A673 (cell line): ENCODE measurements around the gene PNMA6E. TPM values are rescaled to one million over a fixed set of nuclear protein-coding genes. Genes with fewer than 3 reads are reported as not detected.

Source experiments
- BruUV-seq: library from RNA; stranded (reverse); fragments of 400-500 nt; replicated peaks from 2 replicates; lab custom pipeline; 2021; lab: Mats Ljungman, UMichigan
- CTCF ChIA-PET: fragments of 300-600 bp; sonication (Branson Sonifier 250); formaldehyde crosslinking; loops from one replicate; lab custom pipeline; 2022; ENCODE audit warnings: antibody characterized with exemption; lab: Charles Lee
- POLR2A ChIA-PET: fragments of 300-600 bp; sonication (Branson Sonifier 250); formaldehyde crosslinking; loops from one replicate; lab custom pipeline; 2022; ENCODE audit warnings: antibody characterized with exemption; ENCODE audit not compliant: low non-redundant PET; lab: Charles Lee
- DNase-seq: peaks from one replicate; pipeline ENCODE4 v3.0.0-alpha.2; 2015; ENCODE audit warnings: low spot score
- H3K27ac ChIP-seq: fragments of 200-600 bp; sonication (generic); 2 replicates; pipeline ENCODE4 v1.5.1; 2016; ENCODE audit warnings: mixed run types, low read depth, mild to moderate bottlenecking, mixed read lengths, antibody characterized with exemption, low read length; ENCODE audit not compliant: poor library complexity, severe bottlenecking
- H3K27me3 ChIP-seq: fragments of 200-600 bp; sonication (generic); replicated peaks from 2 replicates; pipeline ENCODE4 v1.6.1; 2017; ENCODE audit warnings: mixed run types, low read depth, mild to moderate bottlenecking, mixed read lengths, antibody characterized with exemption, low read length; ENCODE audit not compliant: insufficient read depth, poor library complexity
- H3K36me3 ChIP-seq: fragments of 200-600 bp; sonication (generic); 2 replicates; pipeline ENCODE4 v1.6.1; 2016; ENCODE audit warnings: mixed run types, mild to moderate bottlenecking, mixed read lengths, antibody characterized with exemption, low read length; ENCODE audit not compliant: insufficient read depth, poor library complexity, severe bottlenecking
- H3K4me1 ChIP-seq: fragments of 200-600 bp; sonication (generic); 2 replicates; pipeline ENCODE4 v1.6.1; 2017; ENCODE audit warnings: mixed run types, mild to moderate bottlenecking, mixed read lengths, antibody characterized with exemption, low read length; ENCODE audit not compliant: insufficient read depth, poor library complexity, severe bottlenecking
- H3K4me3 ChIP-seq: fragments of 200-600 bp; sonication (generic); 2 replicates; pipeline ENCODE4 v1.5.1; 2016; ENCODE audit warnings: low read depth, mixed run types, mild to moderate bottlenecking, mixed read lengths, low read length; ENCODE audit not compliant: poor library complexity, severe bottlenecking
- H3K9me3 ChIP-seq: fragments of 200-600 bp; sonication (generic); 2 replicates; pipeline ENCODE4 v1.6.1; 2016; ENCODE audit warnings: mixed run types, low read depth, mild to moderate bottlenecking, mixed read lengths, antibody characterized with exemption, low read length; ENCODE audit not compliant: poor library complexity, severe bottlenecking
- EZH2 ChIP-seq: fragments of 200-600 bp; sonication (generic); IDR thresholded peaks from 2 replicates; pipeline ENCODE4 v1.6.1; 2017; ENCODE audit warnings: borderline replicate concordance, low read depth, mild to moderate bottlenecking, mixed read lengths, antibody characterized with exemption, low read length; ENCODE audit not compliant: poor library complexity, severe bottlenecking
- intact Hi-C: fragments of 100-400 bp; cut with micrococcal nuclease; formaldehyde crosslinking; loops from one replicate; pipeline ENCODE4 v1.10.0; 2022; ENCODE audit not compliant: unreplicated experiment
- total RNA-seq: library from RNA; stranded (reverse); gene quantifications from 2 replicates; pipeline ENCODE4 v1.2.3, GENCODE V29; 2021
- TF ChIP-seq, protein P1 (sequence below): fragments of 300-800, 200-600 bp; sonication (generic); conservative IDR thresholded peaks from 2 replicates; pipeline ENCODE4 v1.5.1; 2017; ENCODE audit warnings: low read depth, mild to moderate bottlenecking, antibody characterized with exemption, low read length, moderate library complexity, mixed read lengths

The PNMA6E gene
- total RNA-seq, 1 experiment from 2014 or later, result not detected

DNA sequence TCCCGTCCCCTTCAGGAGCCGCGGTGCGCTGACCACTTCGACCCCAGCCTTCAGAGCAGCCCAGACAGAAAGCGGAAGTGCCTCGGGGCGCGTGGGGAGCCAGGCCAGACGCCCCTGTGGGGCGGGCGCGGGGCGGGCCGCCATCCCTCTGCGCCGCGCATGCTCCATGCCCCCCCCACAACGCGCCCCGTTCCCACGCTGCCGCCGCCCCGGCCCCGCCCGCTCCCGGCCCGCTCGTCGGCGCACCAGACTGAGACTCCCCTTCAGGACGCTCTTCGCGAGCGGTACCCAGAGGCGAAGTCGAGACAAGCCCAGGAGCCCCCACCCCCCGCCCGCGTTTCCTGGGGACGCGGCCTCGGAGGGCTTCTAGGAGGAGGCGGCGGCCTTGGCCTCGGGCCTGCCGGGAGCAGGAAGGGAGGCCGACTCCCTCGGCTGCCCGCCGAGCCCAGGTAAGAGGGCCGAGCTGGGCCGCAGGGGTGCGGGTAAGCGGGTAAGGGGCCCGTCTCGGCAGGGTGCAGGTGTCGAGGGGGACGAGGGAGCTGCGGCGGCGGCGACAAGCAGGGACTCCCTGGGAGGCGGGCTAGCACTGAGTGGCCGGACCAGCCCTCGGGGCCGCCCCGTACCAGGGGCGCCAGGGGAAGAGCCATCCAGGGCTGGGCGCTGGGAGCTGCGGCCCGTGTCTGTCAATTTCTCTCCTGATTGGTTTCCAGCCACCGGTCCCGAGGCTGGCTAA, 10.3 kb upstream of the PNMA6E start, which contains the start of gene ZFP92:
Gene ZFP92 (plus strand): TSS at position 218 of the 733 bp plus-strand sequence. CDS start 6,851 bp downstream, outside the sequence.
- Histone ChIP-seq H3K9me3 (no peaks in the 10 kb centered on the region), H3K4me1 (no peaks in the 10 kb centered on the region), H3K36me3 (no peaks in the 10 kb centered on the region), H3K4me3 (peak within 1 kb of the TSS; percentile 42), H3K27ac (no peak within 1 kb of the TSS), H3K27me3 (no peaks in the 10 kb centered on the region)
- intact Hi-C loops, result no loop called here
- no peak for DNase-seq
- ChIA-PET POLR2A (no interaction called here), CTCF (no interaction called here)
- BruUV-seq, result no TSS peak
- no peak for TF ChIP-seq EZH2
- TF ChIP-seq, protein P1, sequence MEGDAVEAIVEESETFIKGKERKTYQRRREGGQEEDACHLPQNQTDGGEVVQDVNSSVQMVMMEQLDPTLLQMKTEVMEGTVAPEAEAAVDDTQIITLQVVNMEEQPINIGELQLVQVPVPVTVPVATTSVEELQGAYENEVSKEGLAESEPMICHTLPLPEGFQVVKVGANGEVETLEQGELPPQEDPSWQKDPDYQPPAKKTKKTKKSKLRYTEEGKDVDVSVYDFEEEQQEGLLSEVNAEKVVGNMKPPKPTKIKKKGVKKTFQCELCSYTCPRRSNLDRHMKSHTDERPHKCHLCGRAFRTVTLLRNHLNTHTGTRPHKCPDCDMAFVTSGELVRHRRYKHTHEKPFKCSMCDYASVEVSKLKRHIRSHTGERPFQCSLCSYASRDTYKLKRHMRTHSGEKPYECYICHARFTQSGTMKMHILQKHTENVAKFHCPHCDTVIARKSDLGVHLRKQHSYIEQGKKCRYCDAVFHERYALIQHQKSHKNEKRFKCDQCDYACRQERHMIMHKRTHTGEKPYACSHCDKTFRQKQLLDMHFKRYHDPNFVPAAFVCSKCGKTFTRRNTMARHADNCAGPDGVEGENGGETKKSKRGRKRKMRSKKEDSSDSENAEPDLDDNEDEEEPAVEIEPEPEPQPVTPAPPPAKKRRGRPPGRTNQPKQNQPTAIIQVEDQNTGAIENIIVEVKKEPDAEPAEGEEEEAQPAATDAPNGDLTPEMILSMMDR, result no peak

GRCh38 chrX:153410888-153411254, 9.7 kb upstream of the PNMA6E start:
- Histone ChIP-seq H3K9me3 (no peaks in the 10 kb centered on the region), H3K27ac (no peak overlapping the region), H3K36me3 (no peaks in the 10 kb centered on the region), H3K4me3 (peak overlapping the region; percentile 42), H3K4me1 (no peaks in the 10 kb centered on the region), H3K27me3 (no peaks in the 10 kb centered on the region)
- ChIA-PET POLR2A (no interaction called here), CTCF (no interaction called here)
- TF ChIP-seq EZH2, result no peak
- TF ChIP-seq, protein P1, result no peak
- no TSS peak for BruUV-seq
- intact Hi-C loops, result no loop called here
- no peak for DNase-seq

GRCh38 chrX:153410373-153410772, 9.2 kb upstream of the PNMA6E start:
- no peak for DNase-seq
- no peaks in the 10 kb centered on the region for H3K27me3 ChIP-seq
- intact Hi-C loops, result no loop called here
- no peak overlapping the region for H3K27ac ChIP-seq
- ChIA-PET CTCF (no interaction called here), POLR2A (no interaction called here)
- H3K4me3 ChIP-seq, result no peak overlapping the region
- H3K36me3 ChIP-seq, result no peaks in the 10 kb centered on the region
- H3K9me3 ChIP-seq, result no peaks in the 10 kb centered on the region
- H3K4me1 ChIP-seq, result no peaks in the 10 kb centered on the region
- no peak for TF ChIP-seq EZH2
- TF ChIP-seq, protein P1, result no peak
- BruUV-seq, result no TSS peak
